ENCODE results near the gene ST6GALNAC6.

- TF ChIP-seq CTCF (IDR thresholded peaks at IDR 0.05) (peak in 3 of 6 experiments; percentile 16 to 40 (median 34)), POLR2A (IDR thresholded peaks at IDR 0.05) (no peak)
Measured at GRCh38 chr9:127910613-127911205, 11.3 kb upstream of the ST6GALNAC6 start.

Data from Peyer's patch (tissue), 4 donors.